Cardiac septum (tissue), 1 donor: ENCODE measurements around the gene PAPLN. TPM values are rescaled to one million over a fixed set of nuclear protein-coding genes. Genes with fewer than 3 reads are reported as not detected.

Experiments used
- DNase-seq: peaks from one replicate; pipeline ENCODE4 v3.0.0-alpha.2; 2020; ENCODE audit warnings: low spot score
- intact Hi-C: fragments of 100-400 bp; cut with DNase I; formaldehyde crosslinking; loops from one replicate; pipeline ENCODE4 v1.14.0; 2022
- total RNA-seq: library from RNA; stranded (reverse); fragmentation: NEBNext Ultra II Directional; extraction: Animal tissue kit (Norgen Biotek cat#: 25700); gene quantifications from one replicate; pipeline ENCODE4 v1.2.1, GENCODE V29; 2021
- donor health status: DM: no; HTN: no; CAD: no.

Gene PAPLN
- total RNA-seq, 1 donor from 2014 or later, result 1.3 TPM

GRCh38 chr14:73230051-73230450 is 7.3 kb upstream of the PAPLN start:
- intact Hi-C loops, result no loop called here
- no peak for DNase-seq

GRCh38 chr14:73231981-73232851 is 5.1 kb upstream of the PAPLN start:
- DNase-seq, result no peak
- intact Hi-C loops, result no loop called here

GRCh38 chr14:73232984-73233383 is 4.3 kb upstream of the PAPLN start:
- DNase-seq, result no peak
- intact Hi-C loops, result no loop called here

GRCh38 chr14:73233564-73233963 is 3.7 kb upstream of the PAPLN start:
- no peak for DNase-seq
- intact Hi-C loops, result no loop called here

GRCh38 chr14:73234029-73234428 is 3.3 kb upstream of the PAPLN start:
- intact Hi-C loops, result no loop called here
- no peak for DNase-seq

GRCh38 chr14:73234586-73235394 is 2.5 kb upstream of the PAPLN start:
- DNase-seq, result no peak
- intact Hi-C loops, result no loop called here

- no peak for DNase-seq
Observed at GRCh38 chr14:73235531-73236155, 1.7 kb upstream of the PAPLN start.

GRCh38 chr14:73236157-73236556 is 1.1 kb upstream of the PAPLN start:
- intact Hi-C loops, result no loop called here

More at GRCh38 chr14:73235531-73236155, 1.7 kb upstream of the PAPLN start:
- intact Hi-C loops, result no loop called here

GRCh38 chr14:73236752-73237218 is 521 bp upstream of the PAPLN start:
- intact Hi-C loops, result no loop called here
- DNase-seq, result no peak

More at GRCh38 chr14:73236157-73236556, 1.1 kb upstream of the PAPLN start:
- DNase-seq, result no peak

- no peak for DNase-seq
Observed at GRCh38 chr14:73237786-73238423, 599 bp downstream of the PAPLN start.

GRCh38 chr14:73238424-73238852 is 1.1 kb downstream of the PAPLN start:
- no peak for DNase-seq
- intact Hi-C loops, result no loop called here

More at GRCh38 chr14:73237786-73238423, 599 bp downstream of the PAPLN start:
- intact Hi-C loops, result no loop called here

- no peak for DNase-seq
- intact Hi-C loops, result no loop called here
Observed at GRCh38 chr14:73238941-73239340, 1.6 kb downstream of the PAPLN start.

- peak; percentile 75 for DNase-seq
- intact Hi-C loops, result no loop called here
Observed at GRCh38 chr14:73239393-73240241, 2.3 kb downstream of the PAPLN start.

GRCh38 chr14:73240816-73241480 is 3.6 kb downstream of the PAPLN start:
- intact Hi-C loops, result no loop called here
- DNase-seq, result peak; percentile 59

GRCh38 chr14:73241481-73242165 is 4.3 kb downstream of the PAPLN start:
- DNase-seq, result peak; percentile 65
- intact Hi-C loops, result no loop called here

- intact Hi-C loops, result no loop called here
- DNase-seq, result peak; percentile 63
Observed at GRCh38 chr14:73242357-73242901, 5.1 kb downstream of the PAPLN start.

GRCh38 chr14:73243341-73243740 is 6.0 kb downstream of the PAPLN start:
- DNase-seq, result no peak
- intact Hi-C loops, result no loop called here
